Activated CD4-positive, alpha-beta T cell treated with anti-CD3 and anti-CD28 coated beads, Interleukin-2, amount 50 U/mL, for 16 hours (primary cell): ENCODE results near the gene MPLKIP.
"Not testable (repeated sequence)": the region's sequence is repeated elsewhere in the genome, so short reads cannot be mapped to it uniquely, and the experiment has no call there.

Experiments used
- DNase-seq: peaks from one replicate; pipeline ENCODE4 v3.0.0-alpha.2; 2020

Gene MPLKIP

GRCh38 chr7:40122940-40123254 is 11.5 kb downstream of the MPLKIP start:
- no peak for DNase-seq

DNA sequence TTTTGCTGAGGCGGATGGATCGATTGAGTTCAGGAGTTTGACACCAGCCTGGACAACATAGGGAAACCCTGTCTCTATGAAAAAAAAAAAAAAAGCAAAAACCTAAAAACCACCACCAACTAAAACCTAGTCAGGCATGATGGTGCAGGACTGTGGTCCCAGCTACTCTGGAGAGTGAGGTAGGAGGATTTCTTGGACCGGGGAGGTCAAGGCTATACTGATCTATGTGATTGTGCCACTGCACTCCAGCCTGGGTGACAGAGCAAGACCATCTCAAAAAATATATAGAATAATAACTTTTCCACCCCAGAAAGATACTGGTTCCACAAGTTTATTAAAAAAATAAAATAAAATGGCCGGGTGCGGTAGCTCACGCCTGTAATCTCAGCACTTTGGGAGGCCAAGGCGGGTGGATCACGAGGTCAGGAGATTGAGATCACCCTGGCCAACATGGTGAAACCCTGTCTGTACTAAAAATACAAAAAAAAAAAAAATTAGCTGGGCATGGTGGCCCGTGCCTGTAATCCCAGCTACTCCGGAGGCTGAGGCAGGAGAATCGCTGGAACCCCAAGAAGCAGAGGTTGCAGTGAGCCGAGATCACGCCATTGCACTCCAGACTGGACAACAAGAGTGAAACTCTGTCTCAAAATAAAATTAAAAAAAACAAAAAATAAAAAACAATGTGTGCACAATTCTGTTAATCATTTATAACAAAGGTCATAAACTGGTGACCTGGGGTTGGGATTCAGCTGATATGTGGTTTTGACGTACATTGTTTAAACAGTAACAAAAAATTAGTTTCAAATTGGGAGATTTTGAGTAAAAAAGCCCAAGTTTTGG is 12.1 kb downstream of the MPLKIP start:
- not testable (repeated sequence) for DNase-seq

DNA sequence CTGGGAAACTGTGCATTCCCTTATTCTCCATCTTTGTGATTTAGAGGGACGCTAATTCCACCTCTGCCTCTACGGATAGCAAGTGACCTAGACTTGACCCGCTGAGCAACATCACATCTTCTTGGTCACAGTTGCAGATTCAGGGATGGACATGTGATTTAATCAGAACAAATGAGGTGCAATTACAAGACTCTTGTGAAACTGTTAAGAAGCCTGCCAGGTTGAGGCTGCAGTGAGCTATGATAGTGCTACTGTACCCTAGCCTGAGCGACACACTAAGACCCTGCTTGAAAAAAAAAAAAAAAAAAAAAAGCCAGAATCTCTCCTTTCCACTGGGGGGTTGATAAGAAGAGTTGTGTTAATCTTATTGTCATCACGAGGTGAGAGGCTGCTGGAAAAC is 14.4 kb downstream of the MPLKIP start:
- no peak for DNase-seq

- DNase-seq, result not testable (repeated sequence)
These were observed 16.2 kb downstream of the MPLKIP start for GRCh38 chr7:40118201-40118600.

DNA sequence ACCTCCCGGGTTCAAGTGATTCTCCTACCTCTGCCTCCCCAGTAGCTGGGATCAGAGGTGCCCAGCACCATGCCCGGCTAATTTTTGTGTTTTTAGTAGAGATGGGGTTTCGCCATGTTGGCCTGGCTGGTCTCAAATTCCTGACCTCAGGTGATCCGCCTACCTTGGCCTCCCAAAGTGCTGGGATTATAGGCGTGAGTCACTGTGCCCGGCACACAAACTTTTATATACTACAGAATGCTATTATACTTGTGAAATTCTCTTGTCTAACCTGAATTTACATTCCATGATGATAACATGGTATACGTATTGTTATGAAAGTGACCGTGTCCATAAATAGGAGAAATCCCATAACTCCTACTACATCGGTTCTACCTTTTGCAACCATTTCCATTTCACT is 17.2 kb downstream of the MPLKIP start:
- not testable (repeated sequence) for DNase-seq

DNA sequence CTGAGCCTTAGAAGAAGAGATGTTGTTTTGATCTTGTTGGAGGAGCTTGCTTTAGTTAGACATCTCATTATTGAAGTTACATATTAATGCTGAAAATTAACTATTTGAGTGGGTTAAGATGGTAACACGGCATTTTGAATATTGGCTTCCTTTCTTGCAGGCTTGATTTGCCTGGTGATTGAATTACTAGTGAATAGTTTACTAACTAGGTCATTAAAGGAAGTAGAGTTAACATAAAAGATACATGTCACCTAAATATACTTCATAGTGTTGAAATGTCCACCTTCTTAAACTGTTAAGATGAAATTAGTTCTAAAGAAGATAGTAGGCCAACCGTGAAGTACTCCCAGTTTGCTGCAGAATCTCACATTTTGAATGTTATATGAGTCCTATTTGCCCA is 18.5 kb downstream of the MPLKIP start:
- no peak for DNase-seq

- DNase-seq, result no peak
These were observed 28.4 kb downstream of the MPLKIP start for GRCh38 chr7:40105879-40106473.

DNA sequence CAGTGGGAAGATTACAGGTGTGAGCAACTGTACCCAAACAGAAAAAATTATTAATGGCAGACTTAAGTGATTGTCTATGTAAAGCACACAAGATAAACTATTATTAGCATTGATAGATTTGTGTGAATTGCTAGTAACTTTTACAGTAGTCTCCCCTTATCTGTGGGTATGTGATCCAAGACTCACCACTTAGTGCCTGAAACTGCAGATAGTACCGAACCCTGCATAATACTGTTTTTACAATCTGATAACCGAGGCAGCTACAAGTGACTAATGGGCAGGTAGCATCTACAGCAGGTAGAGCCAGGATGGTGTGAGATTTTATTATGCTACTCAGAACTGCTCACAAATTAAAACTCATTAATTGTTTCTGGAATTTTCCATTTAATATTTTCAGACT is 31.5 kb downstream of the MPLKIP start:
- no peak for DNase-seq

- DNase-seq, result no peak
These were observed 33.2 kb downstream of the MPLKIP start for GRCh38 chr7:40101201-40101600.

DNA sequence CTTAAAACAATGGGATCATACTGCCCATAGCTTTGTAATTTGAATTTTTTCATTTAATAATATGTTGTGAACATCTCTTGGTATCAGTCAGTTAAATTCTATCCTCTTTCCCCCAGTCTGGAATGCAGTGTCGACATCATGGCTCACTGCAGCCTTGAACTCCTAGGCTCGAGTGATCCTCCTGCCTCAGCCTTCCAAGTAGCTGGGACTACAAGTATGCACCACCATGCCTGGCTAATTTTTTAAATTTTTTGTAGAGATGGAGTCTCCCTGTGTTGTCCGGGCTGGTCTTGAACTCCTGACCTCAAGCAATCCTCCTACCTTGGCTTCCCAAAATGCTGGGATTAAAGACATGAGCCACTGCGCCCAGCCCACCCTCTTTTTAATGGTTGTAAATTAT is 34.6 kb downstream of the MPLKIP start:
- no peak for DNase-seq

GRCh38 chr7:40098810-40099209 is 35.6 kb downstream of the MPLKIP start:
- DNase-seq, result no peak

- DNase-seq, result no peak
These were observed 36.7 kb downstream of the MPLKIP start for GRCh38 chr7:40097728-40098127.

DNA sequence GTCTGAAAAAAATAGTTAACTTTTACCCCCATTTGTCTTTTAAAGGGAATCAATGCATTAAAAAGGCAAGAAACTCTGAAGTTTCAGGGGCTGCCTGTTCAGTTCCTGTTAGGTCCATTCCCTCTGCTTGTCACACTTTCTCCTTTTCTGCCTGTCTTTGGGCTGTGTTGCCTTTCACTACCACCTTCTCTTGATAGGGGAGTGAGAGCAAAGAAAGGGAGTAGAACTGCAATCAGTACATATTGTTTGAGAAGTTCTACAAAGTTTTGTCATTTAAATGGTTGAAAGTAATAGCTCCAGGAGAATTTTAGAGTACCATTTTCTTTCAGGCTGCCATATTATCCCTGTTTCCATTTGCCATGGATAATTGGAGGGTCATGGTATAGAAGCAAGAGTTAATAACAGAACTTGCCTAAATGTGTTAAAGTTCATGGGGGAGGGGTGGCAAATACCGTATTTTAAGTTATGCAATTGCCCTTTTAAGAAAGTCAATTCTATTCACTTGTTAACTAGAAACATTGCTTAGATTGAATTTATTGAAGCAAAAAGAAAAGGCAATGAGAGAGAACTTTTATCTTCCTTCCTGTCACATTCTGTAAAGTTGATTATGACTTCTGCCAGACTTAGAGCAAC is 38.6 kb downstream of the MPLKIP start:
- DNase-seq, result no peak

GRCh38 chr7:40095230-40095629 is 39.2 kb downstream of the MPLKIP start:
- no peak for DNase-seq

GRCh38 chr7:40093631-40094350 is 40.6 kb downstream of the MPLKIP start:
- DNase-seq, result no peak

GRCh38 chr7:40092182-40092581 is 42.2 kb downstream of the MPLKIP start:
- DNase-seq, result no peak

DNA sequence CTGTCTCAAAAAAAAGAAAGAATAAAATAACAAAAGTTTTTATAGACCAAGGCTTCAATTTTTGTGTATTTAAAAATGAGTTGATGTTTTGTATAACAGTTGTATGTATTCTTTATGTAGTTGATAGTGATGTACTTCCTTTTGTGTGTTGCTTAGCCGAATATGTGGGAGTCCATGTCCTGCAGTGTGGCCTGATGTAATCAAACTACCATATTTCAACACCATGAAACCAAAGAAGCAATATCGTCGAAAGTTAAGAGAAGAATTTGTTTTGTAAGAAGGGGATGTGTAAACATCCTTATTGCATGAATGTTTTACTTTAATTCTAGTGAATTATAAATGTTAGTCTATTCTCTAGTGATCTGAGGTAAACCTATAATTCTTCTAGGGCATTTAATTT is 56.6 kb downstream of the MPLKIP start:
- no peak for DNase-seq
